GM21723 (cell line): ENCODE data around the gene COX20.

Experiments
- ATAC-seq: cut with Tn5 transposase; IDR thresholded peaks from one replicate; pipeline ENCODE4 v1.9.1; 2021; ENCODE audit warnings: mild to moderate bottlenecking, moderate library complexity; ENCODE audit not compliant: unreplicated experiment

COX20 gene

DNA sequence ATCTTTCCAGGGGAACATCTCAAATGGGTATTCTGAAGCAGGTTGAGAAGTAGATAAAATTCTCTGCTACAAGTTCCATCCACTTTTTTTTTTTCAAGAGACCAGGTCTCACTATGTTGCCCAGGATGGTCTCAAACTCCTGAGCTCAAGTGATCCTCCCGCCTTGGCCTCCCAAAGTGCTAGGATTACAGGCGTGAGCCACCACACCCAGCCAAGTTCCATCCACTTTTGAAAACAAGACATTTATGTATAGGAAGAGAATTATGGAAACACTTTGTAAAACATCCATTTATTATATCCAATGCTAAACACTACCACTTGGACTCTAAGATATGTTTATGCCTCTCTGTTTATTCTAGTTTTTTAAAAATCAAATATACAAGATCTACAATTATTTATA is 15.4 kb downstream of the COX20 start:
- no peak for ATAC-seq

DNA sequence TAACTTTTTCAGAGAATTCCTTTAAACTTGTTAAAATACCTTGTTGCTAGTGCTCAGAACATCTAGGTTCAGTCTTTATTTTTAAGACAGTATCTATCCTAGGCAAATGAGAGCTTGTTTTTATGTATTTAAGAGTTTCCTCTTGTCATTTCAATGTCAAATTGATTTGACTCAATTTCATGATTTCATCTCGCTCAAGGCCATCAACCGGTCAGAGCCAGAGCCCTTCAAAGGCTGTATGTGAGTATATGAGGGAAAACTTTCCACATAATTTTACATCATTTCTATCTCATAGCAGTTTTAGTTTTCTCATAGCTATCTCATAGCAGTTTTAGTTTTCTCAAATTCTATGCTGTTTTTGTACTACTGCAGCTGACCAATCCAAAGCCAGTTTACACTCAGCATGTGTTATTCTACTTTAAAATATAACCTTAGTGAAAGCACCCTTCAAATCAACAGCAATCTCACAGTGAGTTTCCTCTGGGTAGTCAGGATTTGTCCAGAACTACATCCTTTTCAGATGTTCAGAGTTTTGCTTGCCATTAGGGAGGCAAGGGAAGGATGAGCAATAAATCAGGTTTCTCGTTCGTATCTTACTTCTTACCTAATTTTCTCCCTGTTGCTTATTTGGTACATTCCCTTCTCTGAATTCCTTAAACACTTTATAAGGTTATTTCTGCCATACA is 16.2 kb downstream of the COX20 start:
- ATAC-seq = no peak

DNA sequence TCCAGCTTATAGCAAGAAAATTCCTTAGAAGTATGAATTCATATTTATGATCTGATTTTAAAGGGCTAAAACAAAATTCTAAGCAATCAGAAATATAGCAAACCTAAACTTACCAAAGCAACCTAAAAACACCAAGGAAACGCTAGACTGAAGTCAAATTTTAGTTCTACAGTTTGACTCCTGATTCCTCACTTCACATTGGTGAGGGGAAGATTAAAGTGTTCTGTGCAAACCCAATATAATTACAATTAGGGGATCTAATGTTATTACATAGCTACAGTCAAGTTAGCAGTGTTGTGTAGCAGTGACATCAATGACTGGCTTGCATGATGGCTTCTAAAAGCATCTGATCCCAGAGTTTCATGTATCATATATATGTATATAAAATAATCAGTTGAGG is 17.2 kb downstream of the COX20 start:
- no peak for ATAC-seq

DNA sequence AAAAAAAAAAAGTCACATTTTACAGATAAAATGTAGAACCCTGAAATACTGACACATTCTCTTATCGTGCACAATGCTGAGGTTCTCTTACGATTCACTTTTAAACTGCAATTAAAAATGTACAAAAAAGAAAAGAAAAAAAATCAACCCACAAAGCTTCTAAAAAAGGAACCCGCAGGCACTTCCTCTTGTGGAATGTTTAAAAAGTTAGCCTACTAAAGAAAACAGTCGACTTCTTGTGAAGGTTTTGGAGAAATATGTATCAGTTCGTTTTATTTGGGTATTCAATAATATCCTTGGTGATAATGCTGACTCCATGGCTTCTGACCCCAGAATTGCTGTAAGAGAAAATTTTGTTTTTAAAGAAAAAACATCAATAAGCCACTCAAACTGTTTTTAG is 18.7 kb downstream of the COX20 start:
- ATAC-seq = no peak

DNA sequence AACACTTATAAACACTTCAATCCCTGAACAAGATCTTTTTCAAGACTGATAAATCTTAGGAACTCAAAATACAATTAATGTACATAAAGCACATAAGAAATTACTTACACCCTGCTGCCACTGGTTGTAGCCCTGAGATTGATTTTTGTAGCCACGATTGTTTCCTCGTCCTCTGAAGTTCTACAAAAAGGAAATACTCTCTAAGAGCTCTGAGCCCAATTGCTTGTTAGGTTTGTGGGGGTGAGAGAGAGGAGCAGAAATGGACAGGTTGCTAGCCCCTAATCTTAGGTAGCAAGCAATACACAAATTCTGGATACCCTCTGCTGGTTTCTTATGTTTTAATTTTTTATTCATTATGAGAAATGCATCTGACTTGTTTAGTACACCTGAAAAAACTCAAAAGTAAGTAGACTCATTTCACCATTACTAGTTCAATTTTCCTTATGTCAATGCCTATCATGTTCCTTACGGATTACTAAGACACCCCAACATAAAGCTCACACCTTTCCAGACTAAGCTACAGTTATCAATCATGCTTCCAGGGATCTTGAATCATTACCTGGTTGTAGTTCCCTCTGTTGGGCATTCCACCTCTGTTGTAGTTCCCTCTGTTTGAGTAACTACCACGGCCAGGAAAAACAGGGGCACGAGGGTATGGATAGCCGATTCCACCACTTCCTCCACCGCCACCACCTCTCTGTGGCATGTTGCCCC is 19.6 kb downstream of the COX20 start:
- ATAC-seq = no peak

DNA sequence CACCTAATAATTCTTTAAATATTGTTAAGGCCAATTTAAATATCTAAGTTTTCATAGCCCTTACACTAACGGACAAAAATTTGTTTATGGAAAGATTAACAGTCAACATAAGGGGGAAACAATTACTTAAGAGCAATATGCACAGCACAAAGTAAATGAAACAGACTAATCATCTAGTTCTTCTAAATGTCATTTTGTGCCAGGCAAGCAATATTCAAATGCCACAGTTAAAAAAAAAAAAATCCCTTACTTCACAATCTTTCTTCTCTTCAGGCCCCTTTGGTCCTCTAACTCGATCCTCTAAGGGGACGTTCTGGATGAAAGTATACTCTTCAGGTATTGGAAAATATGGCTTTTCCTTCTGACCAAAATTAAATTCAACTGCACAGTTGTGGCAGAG is 22.3 kb downstream of the COX20 start:
- no peak for ATAC-seq

DNA sequence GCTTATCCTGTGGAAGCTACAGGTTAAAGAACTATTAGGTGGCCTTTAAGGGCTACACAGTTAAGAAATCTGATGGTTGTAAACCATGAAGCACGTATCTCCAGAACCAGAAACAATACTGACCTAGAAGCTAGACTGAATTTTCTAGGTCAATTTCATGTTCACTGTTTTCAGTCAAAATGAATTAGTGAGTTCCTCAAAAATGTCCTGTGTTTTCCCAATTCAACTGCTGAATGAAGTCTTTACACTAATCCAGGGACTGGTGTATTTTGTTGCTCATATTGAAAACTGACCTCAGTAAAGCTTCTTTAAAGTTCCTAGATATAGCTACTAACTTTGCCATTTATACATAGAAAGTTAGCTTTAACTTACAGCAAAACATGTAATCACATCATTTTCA is 22.9 kb downstream of the COX20 start:
- no peak for ATAC-seq

DNA sequence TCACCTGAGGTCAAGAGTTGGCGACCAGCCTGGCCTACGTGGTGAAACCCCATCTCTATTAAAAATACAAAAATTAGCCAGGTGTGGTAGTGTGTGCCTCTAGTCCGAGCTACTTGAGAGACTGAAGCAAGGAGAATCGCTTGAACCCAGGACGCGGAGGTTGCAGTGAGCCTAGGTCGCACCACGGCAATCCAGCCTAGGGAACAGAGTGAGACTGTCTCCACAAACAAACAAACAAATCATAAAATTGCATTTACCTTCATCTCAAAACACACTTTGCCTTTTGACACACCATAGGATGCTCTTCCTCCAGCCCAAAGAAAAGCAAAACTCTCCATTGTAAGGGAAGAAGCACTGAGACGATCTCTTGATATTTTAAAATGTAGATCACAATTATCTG is 24.6 kb downstream of the COX20 start:
- ATAC-seq = no peak

DNA sequence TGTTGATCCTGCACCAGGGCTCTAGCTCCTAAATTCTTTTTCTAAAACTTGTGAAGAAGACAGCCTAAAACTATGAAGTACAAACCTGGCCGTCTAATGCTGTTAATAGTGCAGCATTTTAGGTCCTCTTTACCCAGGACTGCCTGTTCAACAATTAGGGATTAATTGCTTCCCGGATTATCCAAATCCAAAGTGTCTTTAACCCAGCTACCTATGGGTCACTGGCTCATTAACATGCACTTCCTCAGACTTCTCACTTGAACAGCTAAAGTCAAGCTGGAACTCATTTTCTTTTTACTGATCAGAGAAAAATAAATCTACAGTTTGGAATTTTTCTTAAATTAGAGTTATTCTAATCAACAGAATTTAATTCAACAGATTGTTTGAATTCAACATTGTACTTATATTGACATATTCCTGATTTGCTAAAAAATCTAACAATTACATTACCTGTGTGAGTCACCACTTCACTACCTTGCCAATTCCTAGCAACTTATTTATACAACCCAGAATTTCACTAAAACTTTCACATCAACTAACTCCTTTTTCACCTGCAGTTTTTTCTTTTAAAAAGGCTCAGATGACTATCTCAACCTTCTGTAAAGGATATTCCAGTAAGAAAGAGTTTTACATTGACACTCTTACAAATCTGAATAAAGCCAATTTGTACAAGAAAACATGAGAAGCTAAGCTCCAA is 25.6 kb downstream of the COX20 start:
- ATAC-seq = no peak

DNA sequence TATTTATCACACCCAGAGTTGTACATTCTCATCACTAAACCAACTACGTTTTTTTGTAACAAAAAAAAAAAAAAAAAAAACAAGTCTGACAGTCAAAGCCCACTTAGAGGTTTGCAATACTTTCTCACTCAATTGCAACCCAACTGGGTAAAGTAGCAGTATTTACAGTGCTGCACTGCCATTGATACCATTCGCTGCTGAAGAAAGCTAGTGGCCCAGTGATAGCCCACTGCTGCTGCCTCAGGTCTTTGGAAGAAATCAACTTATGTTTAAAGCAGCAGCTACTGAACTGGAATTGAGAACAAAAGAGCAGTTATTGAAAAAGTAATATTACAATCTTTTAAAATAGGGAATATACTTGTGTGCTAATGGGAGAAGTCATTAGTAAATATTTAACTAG is 26.2 kb downstream of the COX20 start:
- ATAC-seq = no peak

DNA sequence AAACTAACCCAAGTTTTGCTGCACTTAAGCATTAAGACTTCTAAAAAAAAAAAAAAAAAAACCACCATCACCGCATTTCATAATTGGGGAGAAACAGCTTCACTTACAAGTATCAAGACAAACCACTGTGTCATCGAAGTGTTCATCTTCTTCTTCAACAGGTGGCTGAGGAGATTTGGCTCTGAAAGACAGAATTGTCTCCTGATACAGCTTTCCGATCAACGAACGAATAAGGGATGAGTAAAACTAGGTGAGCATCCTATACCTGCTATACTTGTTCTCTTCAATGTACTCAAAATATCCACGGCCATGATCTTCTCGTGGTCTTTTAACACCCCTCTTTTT is 26.9 kb downstream of the COX20 start:
- ATAC-seq = no peak

DNA sequence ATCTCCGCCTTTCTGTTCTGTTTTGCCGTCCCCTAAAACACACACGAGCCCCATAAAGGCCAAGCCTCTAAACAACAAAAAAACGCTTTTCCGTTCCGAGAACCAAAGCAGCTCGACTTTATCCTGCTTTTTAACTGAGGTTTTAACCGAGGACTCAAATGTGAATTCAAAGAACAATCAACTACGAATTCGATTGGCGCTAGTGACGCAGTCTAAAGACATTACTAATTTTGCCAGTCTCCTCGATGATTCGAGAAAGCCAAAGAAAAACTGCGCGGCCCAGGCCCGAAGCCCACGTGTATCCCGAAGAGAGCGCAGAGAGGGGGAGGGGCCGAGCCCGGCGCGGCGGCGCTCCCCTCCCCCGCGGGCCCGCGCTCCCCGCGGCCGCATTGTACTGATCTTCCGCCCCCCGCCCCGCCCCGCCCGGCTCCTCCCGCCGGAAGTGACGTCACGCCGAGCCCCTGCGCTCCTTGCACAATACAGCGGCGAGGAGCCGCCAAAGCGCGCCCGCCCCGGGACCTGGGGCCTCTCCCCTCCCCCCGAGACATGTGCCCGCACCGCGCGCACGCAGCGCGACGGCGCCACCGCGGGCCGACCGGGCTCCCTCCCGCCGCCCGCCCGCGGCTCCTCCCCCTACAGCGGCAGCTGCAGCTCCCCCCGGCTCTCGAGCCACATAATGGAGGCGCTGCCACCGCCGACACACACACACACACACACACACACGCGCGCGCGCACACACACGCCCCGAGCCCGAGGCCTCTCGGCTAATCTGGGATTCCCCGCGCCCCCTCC is 27.4 kb downstream of the COX20 start:
- ATAC-seq = peak; percentile 62

DNA sequence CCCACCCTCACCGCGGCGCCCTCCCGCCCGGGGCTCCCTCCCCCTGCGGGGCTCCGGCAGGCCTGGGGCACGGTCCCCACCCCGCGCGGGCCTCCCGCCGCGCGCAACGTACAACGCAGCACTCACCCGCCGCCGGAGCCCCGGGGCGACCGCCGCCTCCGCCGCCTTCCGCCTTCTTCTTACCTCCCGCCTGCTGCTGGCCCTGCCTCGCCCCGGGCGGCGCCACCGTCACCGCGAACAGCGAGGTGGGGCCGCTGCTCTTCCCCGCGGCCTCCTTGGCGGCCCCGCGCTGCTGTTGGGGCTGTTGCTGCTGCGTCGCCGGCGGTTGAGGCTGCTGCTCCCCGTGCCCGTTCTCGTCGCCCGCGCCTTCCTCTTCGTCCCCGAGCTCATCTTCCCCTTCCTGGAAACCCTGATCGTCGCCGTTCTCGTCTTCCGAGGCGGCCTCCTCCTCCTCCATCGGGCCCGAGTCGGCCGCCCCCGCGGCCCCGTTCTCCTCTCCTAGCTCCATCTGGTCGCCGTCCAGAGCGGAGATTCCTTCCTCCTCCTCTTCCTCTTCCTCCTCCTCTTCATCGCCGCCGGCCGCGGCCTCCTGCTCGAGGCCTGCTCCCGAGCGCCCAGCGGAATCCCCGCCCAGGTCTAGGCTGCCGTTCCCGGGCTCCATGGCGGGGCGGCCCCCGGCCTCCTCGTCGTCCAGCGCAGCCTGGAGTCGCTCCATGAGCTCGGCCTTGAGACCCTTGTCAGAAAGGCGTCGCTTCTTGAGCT is 28.2 kb downstream of the COX20 start:
- peak; percentile 14 for ATAC-seq

DNA sequence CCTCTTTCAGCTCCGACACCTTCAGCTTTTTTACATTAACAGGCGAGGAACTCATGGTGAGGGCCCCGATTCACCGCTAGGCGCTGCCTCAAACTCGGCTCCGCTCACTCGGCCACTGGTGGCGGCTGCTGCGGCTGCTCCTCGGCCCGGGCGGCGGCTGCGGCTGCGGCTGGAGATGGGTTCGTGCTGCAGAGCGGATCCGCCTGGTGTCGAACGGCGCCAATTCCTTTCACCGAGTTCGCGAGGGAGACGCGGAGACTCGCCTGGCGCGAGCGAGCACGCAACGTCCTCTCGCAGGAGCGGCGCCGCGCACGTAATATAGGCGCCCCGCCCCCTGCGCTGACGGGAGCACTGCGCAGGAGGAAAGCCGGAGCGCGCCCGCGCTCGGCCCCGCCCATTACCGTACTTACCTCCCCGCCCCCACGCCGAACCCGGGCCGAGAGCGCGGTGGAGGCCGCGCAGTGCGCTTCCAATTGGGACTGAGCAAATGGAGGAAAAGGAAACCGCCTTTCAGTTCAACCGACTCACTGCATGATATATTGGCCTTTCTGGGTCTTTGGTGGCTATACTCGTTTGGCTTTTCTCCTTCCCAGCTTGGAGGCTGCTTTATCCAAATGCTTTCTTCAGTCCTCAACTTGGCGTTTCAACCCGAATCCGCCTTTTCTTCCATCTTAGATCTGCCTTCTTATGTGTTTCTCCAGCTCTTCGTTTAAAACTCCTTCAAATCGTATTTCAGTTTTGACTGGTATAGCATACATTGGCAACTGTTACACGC is 29.0 kb downstream of the COX20 start, which contains the start of gene HNRNPU:
HNRNPU (minus strand) TSS at position 291 of the 775 bp plus-strand sequence; CDS start at position 55, 236 bp downstream.
- ATAC-seq = peak; percentile 71

DNA sequence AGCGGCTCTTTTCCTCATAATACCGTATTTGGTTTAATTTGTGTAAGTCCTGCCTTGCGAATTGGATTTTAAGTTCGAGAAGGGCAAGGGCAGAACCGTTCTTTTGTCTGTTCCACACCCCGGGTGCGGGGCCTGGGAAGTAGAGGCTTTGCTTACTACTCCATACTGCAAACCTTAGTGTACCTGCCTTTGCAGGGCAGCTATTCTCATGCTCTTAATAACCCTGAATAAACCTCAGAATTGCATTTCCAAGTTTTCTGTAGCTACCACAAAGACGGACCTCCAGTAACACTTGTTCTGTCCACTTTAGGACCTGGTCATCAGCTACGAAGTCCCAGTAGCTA is 29.5 kb downstream of the COX20 start:
- no peak for ATAC-seq

DNA sequence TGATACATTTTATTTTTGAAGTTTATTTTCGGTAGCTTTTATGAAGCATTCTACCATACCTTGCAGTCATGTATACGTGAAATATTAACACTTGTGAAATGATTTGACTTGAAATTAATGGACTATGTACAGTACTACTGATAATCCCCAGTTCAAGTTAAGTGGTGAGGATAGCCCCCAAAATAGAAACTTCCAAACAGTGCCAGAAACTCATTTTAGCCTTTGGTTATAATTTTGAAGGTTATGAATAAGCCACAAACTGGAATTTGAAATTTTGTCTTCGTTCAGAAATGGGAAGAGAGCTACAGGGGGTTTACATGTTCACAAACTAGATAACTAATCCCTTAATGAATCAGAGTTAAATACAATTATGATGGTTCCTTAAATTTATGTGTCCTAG is 30.4 kb downstream of the COX20 start:
- ATAC-seq = no peak

DNA sequence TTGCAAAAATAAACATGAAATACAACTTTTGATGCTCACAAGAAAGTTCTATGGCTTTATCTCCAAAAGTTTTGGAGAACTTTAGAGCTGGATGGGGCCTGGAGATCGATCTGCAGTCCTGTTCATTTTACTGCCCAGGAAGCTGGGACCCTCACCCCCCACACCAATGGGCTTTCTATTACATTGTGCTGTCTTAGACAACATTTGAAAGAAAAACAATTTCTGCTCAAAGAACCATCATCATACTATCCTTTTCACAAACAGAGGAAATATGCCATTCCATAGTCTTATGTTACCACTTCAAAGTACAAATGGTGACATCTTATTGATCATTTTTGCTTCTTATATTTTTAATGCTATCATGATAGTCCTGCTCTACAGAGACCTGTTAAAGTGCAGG is 30.9 kb downstream of the COX20 start:
- ATAC-seq = no peak

DNA sequence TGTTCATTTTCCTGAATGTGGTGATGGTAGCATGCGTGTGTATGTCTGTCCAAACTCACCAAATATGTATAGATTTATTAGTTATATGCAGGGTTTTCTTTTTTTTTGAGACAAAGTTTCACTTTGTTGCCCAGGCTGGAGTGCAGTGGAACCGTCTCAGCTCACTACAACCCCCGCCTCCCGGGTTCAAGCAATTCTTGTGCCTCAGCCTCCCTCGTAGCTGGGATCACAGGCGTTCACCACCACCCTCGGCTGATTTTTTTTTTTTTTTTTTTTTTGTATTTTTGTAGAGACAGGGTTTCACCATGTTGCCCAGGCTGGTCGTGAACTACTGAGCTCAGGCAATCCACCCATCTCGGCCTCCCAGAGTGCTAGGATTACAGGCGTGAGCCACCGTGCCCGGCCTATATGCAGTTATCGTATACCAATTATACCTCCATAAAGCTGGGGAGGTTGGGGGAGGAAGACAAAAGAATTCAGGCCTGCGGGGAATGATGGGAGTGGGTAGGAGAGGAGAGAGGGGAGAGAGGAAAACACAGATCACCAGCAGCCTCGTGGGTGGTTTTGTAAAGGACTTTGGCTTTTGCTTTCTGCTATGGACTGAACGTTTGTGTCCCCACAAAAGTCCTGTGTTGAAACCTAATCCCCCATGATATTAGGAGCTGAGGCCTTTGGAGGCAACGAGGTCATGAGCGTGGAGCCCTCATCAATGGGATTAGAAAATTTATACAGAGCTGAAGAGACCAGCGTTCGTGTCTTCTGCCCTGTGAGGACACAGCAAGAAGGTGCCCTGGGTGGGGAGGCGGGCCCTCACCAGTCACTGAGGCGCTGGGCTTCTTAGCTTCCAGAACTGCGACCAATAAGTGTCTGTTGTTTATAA is 33.3 kb downstream of the COX20 start:
- no peak for ATAC-seq

DNA sequence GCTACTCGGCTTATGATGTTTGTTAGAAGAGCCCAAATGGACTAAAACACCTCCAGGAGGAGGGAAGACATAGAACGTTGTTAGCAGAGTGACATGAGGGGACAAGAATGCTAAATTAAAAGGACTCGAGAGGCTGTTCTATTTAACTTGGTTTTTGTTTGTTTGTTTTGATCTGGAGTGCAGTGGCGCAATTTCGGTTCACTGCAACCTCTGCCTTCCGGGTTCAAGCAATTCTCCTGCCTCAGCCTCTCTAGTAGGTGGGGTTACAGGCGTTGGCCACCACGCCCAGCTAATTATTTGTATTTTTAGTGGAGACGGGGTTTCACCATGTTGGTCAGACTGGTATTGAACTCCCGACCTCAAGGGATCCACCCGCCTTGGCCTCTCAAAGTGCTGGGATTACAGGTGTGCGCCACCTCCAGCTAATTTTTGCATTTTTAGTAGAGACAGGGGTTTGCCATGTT is 33.9 kb downstream of the COX20 start:
- ATAC-seq = no peak
